A549 (cell line): Measurements from ENCODE around the gene MAPK11. TPM values are rescaled to one million over a fixed set of nuclear protein-coding genes. Genes with fewer than 3 reads are reported as not detected.

Experiments used
- ATAC-seq, 2 experiments: fragments of 200-7000 bp in 1 of 2; fragments of >200 bp in 1 of 2; cut with Nextera tagmentation in 1 of 2; cut with Tn5 transposase in 1 of 2; 3 replicates each; pipeline versions ENCODE4 v1.8.0 to v1.9.1; 2018 to 2020; ENCODE audit warnings: mild to moderate bottlenecking in 1 of 2, moderate library complexity in 1 of 2
- CTCF ChIA-PET: fragments of 300-600 bp; sonication (Branson Sonifier 250); formaldehyde crosslinking; extraction: SDS; loops from one replicate; lab custom pipeline; 2021; ENCODE audit warnings: antibody characterized with exemption, inconsistent platforms; lab: Yijun Ruan, JAX
- POLR2A ChIA-PET: fragments of 350-600 bp; formaldehyde crosslinking; extraction: SDS; loops from one replicate; lab custom pipeline; 2021; ENCODE audit warnings: antibody characterized with exemption, inconsistent platforms; lab: Yijun Ruan, JAX
- DNase-seq, 2 experiments: peaks; one replicate each; pipeline versions ENCODE4 v3.0.0 to v3.0.0-alpha.2; 2011 to 2016; ENCODE audit warnings: low read depth in 1 of 2, low spot score in 1 of 2
- FAIRE-seq: peaks from 2 replicates; lab custom pipeline; 2011; peaks lifted over from hg19 to GRCh38; lab: Jason Lieb, UNC
- H3K27ac ChIP-seq, 2 experiments: fragments of >200 bp; sonication (Bioruptor Twin); formaldehyde crosslinking; 3 replicates each; pipeline ENCODE4 v1.5.1; 2016 to 2017
- H3K4me1 ChIP-seq: fragments of >200 bp; sonication (Bioruptor Twin); formaldehyde crosslinking; 3 replicates; pipeline ENCODE4 v1.6.1; 2016
- H3K4me2 ChIP-seq: fragments of >200 bp; sonication (Bioruptor Twin); formaldehyde crosslinking; 3 replicates; pipeline ENCODE4 v1.6.1; 2016
- H3K4me3 ChIP-seq: fragments of >200 bp; sonication (Bioruptor Twin); formaldehyde crosslinking; 3 replicates; pipeline ENCODE4 v1.5.1; 2016
- H3K9me3 ChIP-seq: fragments of >200 bp; sonication (Bioruptor Twin); formaldehyde crosslinking; 3 replicates; pipeline ENCODE4 v1.6.1; 2016
- CBX8 ChIP-seq: fragments of 200-600 bp; sonication (generic); IDR thresholded peaks from 2 replicates; pipeline ENCODE4 v1.6.1; 2016
- CEBPB ChIP-seq, 2 experiments: fragments of >200 bp in 1 of 2; sonication (Bioruptor Twin) in 1 of 2; formaldehyde crosslinking in 1 of 2; IDR thresholded peaks; 2 replicates each; pipeline ENCODE4 v1.6.1; 2012 to 2016
- CHD4 ChIP-seq: fragments of 200-600 bp; sonication (generic); IDR thresholded peaks from 2 replicates; pipeline ENCODE4 v1.6.1; 2016; ENCODE audit warnings: antibody characterized with exemption, mild to moderate bottlenecking, borderline replicate concordance
- EHF ChIP-seq: fragments of 250-450 bp; sonication (Bioruptor Pico); IDR thresholded peaks from 2 replicates; pipeline ENCODE4 v1.5.0; 2020; ENCODE audit warnings: mild to moderate bottlenecking
- EHMT2 ChIP-seq: fragments of 200-600 bp; sonication (generic); IDR thresholded peaks from 2 replicates; pipeline ENCODE4 v1.6.1; 2016; ENCODE audit warnings: antibody characterized with exemption, low read depth, mild to moderate bottlenecking, moderate library complexity
- FOSB ChIP-seq: fragments of 250-450 bp; sonication (Bioruptor Pico); IDR thresholded peaks from 2 replicates; pipeline ENCODE4 v1.5.0; 2020; ENCODE audit warnings: mild to moderate bottlenecking, moderate library complexity
- FOXS1 ChIP-seq: fragments of 250-450 bp; sonication (Bioruptor Pico); IDR thresholded peaks from 2 replicates; pipeline ENCODE4 v1.5.0; 2020; ENCODE audit warnings: mild to moderate bottlenecking, moderate library complexity
- GATA3 ChIP-seq: IDR thresholded peaks from 2 replicates; pipeline ENCODE4 v1.6.1; 2012; ENCODE audit warnings: borderline replicate concordance
- HDAC2 ChIP-seq: fragments of 200-600 bp; sonication (generic); IDR thresholded peaks from 2 replicates; pipeline ENCODE4 v1.6.1; 2016
- HOXA7 ChIP-seq: fragments of 250-450 bp; sonication (Bioruptor Pico); IDR thresholded peaks from 2 replicates; pipeline ENCODE4 v1.5.0; 2020; ENCODE audit warnings: mild to moderate bottlenecking, moderate library complexity
- HOXB5 ChIP-seq: fragments of 250-450 bp; sonication (Bioruptor Pico); IDR thresholded peaks from 2 replicates; pipeline ENCODE4 v1.5.0; 2020; ENCODE audit warnings: mild to moderate bottlenecking, moderate library complexity
- JUN ChIP-seq, 2 experiments: fragments of >200 bp; sonication (Bioruptor Twin); formaldehyde crosslinking; IDR thresholded peaks; 2 replicates in 1 of 2; 3 replicates in 1 of 2; pipeline ENCODE4 v1.6.1; 2016 to 2017
- JUNB ChIP-seq: fragments of >200 bp; sonication (Bioruptor Twin); formaldehyde crosslinking; IDR thresholded peaks from 2 replicates; pipeline ENCODE4 v1.6.1; 2016
- KDM1A ChIP-seq: fragments of 200-600 bp; sonication (generic); IDR thresholded peaks from 2 replicates; pipeline ENCODE4 v1.6.1; 2016; ENCODE audit warnings: low read depth, mild to moderate bottlenecking
- NFE2L2 ChIP-seq: fragments of 150-350 bp; conservative IDR thresholded peaks from 2 replicates; pipeline ENCODE4 v1.6.1; 2014; ENCODE audit warnings: low read length
- NR3C1 ChIP-seq: fragments of >200 bp; sonication (Bioruptor Twin); formaldehyde crosslinking; IDR thresholded peaks from 3 replicates; pipeline ENCODE4 v1.6.1; 2017
- PHF8 ChIP-seq: fragments of 200-600 bp; sonication (generic); IDR thresholded peaks from 2 replicates; pipeline ENCODE4 v1.6.1; 2016; ENCODE audit warnings: low read depth, mild to moderate bottlenecking, antibody characterized with exemption, moderate library complexity, borderline replicate concordance
- POLR2A ChIP-seq: IDR thresholded peaks from 2 replicates; pipeline ENCODE4 v1.6.1; 2012; ENCODE audit warnings: mild to moderate bottlenecking, low read length
- RFX5 ChIP-seq: fragments of 450-650 bp; IDR thresholded peaks from 2 replicates; pipeline ENCODE4 v1.7.1; 2014; ENCODE audit warnings: antibody characterized with exemption, mild to moderate bottlenecking, moderate library complexity
- RNF2 ChIP-seq: fragments of 200-600 bp; sonication (generic); IDR thresholded peaks from 2 replicates; pipeline ENCODE4 v1.6.1; 2016; ENCODE audit warnings: low read depth, mild to moderate bottlenecking, antibody characterized with exemption, moderate library complexity, borderline replicate concordance
- SREBF2 ChIP-seq: fragments of 450-650 bp; IDR thresholded peaks from 2 replicates; pipeline ENCODE4 v1.6.1; 2014; ENCODE audit warnings: mild to moderate bottlenecking, moderate library complexity
- TP53 ChIP-seq: fragments of 250-450 bp; sonication (Bioruptor Pico); IDR thresholded peaks from 2 replicates; pipeline ENCODE4 v1.5.0; 2021; ENCODE audit warnings: mild to moderate bottlenecking, moderate library complexity
- ZFP36 ChIP-seq: fragments of 450-650 bp; IDR thresholded peaks from 2 replicates; pipeline ENCODE4 v1.6.1; 2014; ENCODE audit warnings: borderline replicate concordance; ENCODE audit not compliant: partially characterized antibody
- WGBS: methylation state at CpG from one replicate; pipeline ENCODE4 v1.1.6; 2017; ENCODE audit errors: missing lambda C conversion rate; 5-methylcytosine and 5-hydroxymethylcytosine counted together
- polyA plus RNA-seq, 4 experiments: library from polyadenylated mRNA; depleted of rRNA in 3 of 4; stranded (reverse); fragments of >200 nt; fragmentation: RNase III in 1 of 4; extraction: RNeasy Plus Mini Kit Qiagen cat#74134 plus additional on column Dnase treatment in 1 of 4; gene quantifications; 2 replicates in 3 of 4; 3 replicates in 1 of 4; pipeline ENCODE4 v1.2.3, GENCODE V29; 2011 to 2017
- TF ChIP-seq, protein P1 (sequence below): IDR thresholded peaks from 2 replicates; pipeline ENCODE4 v1.6.1; 2012
- TF ChIP-seq, protein P2 (sequence below): fragments of >200 bp; sonication (Bioruptor Twin); formaldehyde crosslinking; IDR thresholded peaks from 3 replicates; pipeline ENCODE4 v1.6.1; 2016
- TF ChIP-seq, protein P3 (sequence below): fragments of 450-650 bp; IDR thresholded peaks from 2 replicates; pipeline ENCODE4 v1.6.1; 2014; ENCODE audit warnings: antibody characterized with exemption

The MAPK11 gene
- polyA plus RNA-seq, 2 of the 4 experiments (the other 2 are of a cell fraction): 1.6 to 5.5 TPM

DNA sequence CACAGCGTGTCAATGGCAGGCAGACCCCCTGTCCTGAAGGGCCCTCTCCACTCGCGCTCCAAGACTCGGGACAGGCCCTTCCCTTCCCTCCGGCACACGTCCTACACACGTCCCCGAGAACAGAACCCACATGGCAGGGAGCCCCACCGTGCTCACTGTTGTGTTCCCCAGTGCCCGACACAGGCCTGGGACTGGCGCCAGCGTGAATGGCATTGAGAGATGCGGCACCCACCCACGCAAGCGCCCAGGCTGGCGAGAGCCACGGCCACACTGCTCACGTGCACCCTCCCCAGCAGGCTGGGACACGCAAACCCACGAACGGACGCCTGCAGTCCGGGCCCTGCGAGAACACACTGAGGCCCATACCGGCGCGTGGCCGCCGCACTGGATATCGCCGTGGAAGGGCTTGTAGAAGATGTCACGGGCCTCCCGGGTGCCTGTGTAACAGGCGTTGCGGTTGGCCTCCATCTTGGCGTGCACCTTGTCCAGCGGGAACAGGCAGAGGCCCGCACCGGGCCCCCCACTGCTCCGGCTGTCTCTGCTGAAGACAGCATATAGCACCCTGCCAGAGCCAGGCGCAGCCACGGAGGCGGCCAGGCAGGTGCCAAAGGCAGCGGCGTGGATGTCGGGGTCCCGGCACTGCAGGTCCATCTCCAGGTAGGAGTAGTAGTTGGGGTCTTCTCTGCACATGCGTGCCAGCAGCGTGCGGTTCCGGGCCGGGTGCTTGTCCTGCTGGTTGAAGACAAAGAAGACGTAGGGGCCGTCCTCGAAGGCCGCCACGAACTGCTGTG lies 19.2 kb upstream of the MAPK11 start:
- no peak for FAIRE-seq
- CTCF ChIA-PET: interaction anchor here (1.2 to 5.2 kb wide), 2 partner anchors 13 to 37 kb away, joined by 4 to 35 read pairs; no protein-coding TSS in a partner anchor
- no peaks in the 10 kb centered on the region for H3K9me3 ChIP-seq
- ATAC-seq: no peak
- H3K4me2 ChIP-seq: no peak overlapping the region
- H3K27ac ChIP-seq: no peak overlapping the region
- peaks cover 19% of the 10 kb centered on the region for H3K4me1 ChIP-seq
- POLR2A ChIA-PET: no interaction called here
- no peak for TF ChIP-seq NR3C1
- no peak for TF ChIP-seq GATA3
- TF ChIP-seq EHMT2: no peak
- no peak for TF ChIP-seq EHF
- TF ChIP-seq FOSB (CRISPR knock-in tag): no peak
- no peak for TF ChIP-seq NFE2L2
- no peak for TF ChIP-seq RFX5
- no peak for TF ChIP-seq JUNB
- no peak for TF ChIP-seq KDM1A
- TF ChIP-seq CEBPB (IDR thresholded peaks at IDR 0.05): no peak
- TF ChIP-seq, all 56 proteins: peak for 0
- no peak for DNase-seq
- 100% methylated on average over 25 of the region's 57 CpGs for WGBS
- H3K4me3 ChIP-seq: no peak overlapping the region

DNA sequence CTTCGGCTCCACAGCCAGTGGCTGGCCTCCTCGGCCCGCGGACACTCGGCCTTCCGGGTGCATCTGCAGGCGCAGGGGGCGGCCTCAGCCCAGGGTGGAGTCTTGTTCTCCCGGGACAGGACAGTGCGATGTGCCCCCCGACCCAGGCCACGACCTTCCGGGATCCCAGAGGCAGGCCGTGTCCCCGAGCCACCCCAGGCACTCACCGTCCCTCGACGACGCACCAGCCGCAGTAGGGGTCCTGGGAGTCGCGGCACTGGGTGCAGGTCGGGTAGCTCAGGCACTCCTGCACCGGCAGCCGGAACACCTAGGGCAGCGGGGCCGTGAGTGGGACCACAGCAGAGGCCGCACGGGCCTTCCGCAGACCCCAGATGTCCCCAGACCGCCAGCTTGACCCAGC lies 17.6 kb upstream of the MAPK11 start:
- no peak for FAIRE-seq
- ChIA-PET POLR2A (no interaction called here), CTCF (interaction anchor here (0.7 to 1.2 kb wide), 3 partner anchors 16 to 162 kb away, joined by 3 to 4 read pairs (median 3); no protein-coding TSS in a partner anchor)

DNA sequence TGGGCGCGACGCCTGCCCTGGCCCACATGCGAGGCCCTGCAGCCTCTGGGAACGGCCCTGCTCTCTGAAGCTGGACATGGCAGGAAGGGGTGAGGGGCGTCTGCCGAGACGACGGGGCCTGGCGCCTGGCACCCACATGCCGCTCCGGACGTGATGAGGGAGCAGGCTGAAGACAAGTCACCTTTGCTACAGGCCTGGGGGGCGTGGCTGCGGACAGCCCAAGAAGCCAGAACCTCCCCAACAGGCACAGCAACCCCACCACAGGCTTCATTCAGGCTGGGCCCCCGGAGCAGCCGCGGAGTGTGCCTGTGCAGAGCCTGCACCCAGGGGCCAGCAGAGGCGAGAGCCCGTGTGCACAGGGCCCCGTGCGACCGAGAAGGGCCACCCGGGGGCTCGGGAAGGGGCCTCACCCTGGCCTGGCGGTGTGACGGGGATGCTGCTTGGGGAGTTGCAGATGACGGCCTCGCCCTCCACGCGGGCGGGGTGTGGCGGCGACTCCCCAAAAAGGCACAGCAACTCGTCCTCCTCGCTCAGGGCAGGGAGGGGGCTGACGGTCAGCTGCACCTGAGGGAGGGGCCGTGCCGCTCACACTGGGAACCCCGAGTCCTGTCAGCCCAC lies 16.6 kb upstream of the MAPK11 start:
- H3K4me1 ChIP-seq: peaks cover 17% of the 10 kb centered on the region
- CTCF ChIA-PET: no interaction called here
- 94% methylated on average over 16 of the region's 40 CpGs for WGBS
- POLR2A ChIA-PET: no interaction called here
- H3K4me2 ChIP-seq: no peak overlapping the region
- ATAC-seq: no peak
- no peak overlapping the region for H3K27ac ChIP-seq
- no peaks in the 10 kb centered on the region for H3K9me3 ChIP-seq
- no peak overlapping the region for H3K4me3 ChIP-seq
- DNase-seq: no peak
- TF ChIP-seq TP53 (CRISPR knock-in tag) (no peak), HOXB5 (no peak)
- no peak for FAIRE-seq

More for the DNA sequence above, 17.6 kb upstream of the MAPK11 start:
- Histone ChIP-seq H3K4me2 (no peak overlapping the region), H3K9me3 (no peaks in the 10 kb centered on the region), H3K27ac (no peak overlapping the region), H3K4me1 (peaks cover 12% of the 10 kb centered on the region), H3K4me3 (no peak overlapping the region)
- ATAC-seq: no peak
- no peak for DNase-seq
- TF ChIP-seq CBX8 (no peak), SREBF2 (no peak), PHF8 (no peak), RFX5 (no peak), GATA3 (no peak), CHD4 (no peak), ZFP36 (no peak), HDAC2 (no peak), HOXA7 (no peak), POLR2A (no peak), JUNB (no peak), HOXB5 (no peak), FOSB (CRISPR knock-in tag) (no peak), FOXS1 (CRISPR knock-in tag) (no peak), EHF (no peak), RNF2 (no peak), JUN (IDR thresholded peaks at IDR 0.05) (no peak)
- TF ChIP-seq, protein P1, sequence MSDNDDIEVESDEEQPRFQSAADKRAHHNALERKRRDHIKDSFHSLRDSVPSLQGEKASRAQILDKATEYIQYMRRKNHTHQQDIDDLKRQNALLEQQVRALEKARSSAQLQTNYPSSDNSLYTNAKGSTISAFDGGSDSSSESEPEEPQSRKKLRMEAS: no peak
- TF ChIP-seq, protein P2, sequence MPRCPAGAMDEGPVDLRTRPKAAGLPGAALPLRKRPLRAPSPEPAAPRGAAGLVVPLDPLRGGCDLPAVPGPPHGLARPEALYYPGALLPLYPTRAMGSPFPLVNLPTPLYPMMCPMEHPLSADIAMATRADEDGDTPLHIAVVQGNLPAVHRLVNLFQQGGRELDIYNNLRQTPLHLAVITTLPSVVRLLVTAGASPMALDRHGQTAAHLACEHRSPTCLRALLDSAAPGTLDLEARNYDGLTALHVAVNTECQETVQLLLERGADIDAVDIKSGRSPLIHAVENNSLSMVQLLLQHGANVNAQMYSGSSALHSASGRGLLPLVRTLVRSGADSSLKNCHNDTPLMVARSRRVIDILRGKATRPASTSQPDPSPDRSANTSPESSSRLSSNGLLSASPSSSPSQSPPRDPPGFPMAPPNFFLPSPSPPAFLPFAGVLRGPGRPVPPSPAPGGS: no peak
- TF ChIP-seq, protein P3, sequence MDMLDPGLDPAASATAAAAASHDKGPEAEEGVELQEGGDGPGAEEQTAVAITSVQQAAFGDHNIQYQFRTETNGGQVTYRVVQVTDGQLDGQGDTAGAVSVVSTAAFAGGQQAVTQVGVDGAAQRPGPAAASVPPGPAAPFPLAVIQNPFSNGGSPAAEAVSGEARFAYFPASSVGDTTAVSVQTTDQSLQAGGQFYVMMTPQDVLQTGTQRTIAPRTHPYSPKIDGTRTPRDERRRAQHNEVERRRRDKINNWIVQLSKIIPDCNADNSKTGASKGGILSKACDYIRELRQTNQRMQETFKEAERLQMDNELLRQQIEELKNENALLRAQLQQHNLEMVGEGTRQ: no peak
- WGBS: 94% methylated on average over 15 of the region's 31 CpGs
